ENCODE results near the gene SPNS3. TPM values are rescaled to one million over a fixed set of nuclear protein-coding genes. Genes with fewer than 3 reads are reported as not detected.
A peak's percentile ranks its signal among the peaks of the same experiment; 100 is the strongest.

Gene SPNS3
- total and polyA plus RNA-seq, 2 donors (not counting 1 experiment from before 2014, with no cell fraction given), result 0.44 to 0.52 TPM

DNA sequence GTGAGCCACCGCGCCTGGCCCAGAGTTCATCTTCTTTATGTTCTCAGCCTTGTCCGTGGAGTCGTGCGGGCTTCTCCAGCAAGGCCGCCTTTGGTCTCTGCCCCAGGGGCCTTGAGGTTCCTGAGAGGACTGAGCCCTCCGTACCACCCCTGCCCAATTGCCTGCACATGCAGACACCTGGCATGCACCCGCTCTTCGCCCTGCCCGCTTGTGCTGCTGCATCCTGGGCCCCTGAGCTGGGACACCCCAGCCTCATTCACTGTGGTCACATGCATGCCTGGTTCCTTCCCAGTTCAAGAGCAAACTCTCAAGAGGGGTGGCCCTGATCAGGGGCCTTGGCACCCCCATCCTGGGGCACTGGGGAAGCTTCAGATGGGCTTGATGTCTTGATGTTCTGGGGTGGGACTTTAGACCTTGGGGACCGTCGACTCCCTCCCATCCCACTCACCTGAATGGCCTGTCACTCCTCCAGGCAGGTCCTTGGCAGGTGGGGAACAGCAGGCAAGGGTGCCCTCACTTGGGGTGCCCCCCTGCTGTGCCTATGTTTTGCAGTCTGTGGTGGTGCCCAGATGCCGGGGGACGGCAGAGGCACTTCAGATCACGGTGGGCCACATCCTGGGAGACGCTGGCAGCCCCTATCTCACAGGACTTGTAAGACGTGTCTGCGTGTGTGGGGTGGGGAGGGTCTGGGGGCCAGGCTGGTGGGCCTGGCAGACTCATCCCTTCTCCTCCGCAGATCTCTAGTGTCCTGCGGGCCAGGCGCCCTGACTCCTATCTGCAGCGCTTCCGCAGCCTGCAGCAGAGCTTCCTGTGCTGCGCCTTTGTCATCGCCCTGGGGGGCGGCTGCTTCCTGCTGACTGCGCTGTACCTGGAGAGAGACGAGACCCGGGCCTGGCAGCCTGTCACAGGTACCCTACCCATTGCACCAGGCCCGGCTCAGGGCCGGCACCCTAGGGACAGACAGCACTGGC lies 52.2 kb downstream of the SPNS3 start:
- DNase-seq (peak; percentile 41), ATAC-seq (ENCODE audit: low read depth) (peak; percentile 43)
- Histone ChIP-seq H3K36me3 (replicated peaks in 1 of 2; ENCODE audit: control extremely low read depth in 1 of 2, control insufficient read depth in 1 of 2, extremely low read depth in 1 of 2, insufficient read depth in 2 of 2, low read length in 1 of 2) (no peaks in the 10 kb centered on the region), H2AFZ (ENCODE audit: insufficient read depth, low read depth, low read length, poor library complexity, severe bottlenecking) (peak overlapping the region; percentile 94), H3K9me3 (ENCODE audit: control extremely low read depth in 1 of 3, control insufficient read depth in 2 of 3, insufficient read depth in 1 of 3, low read length in 2 of 3) (no peaks in the 10 kb centered on the region), H3K4me2 (replicated peaks; ENCODE audit: low read depth, low read length, poor library complexity, severe bottlenecking) (peak overlapping the region; percentile 88), H3K79me2 (ENCODE audit: control insufficient read depth, insufficient read depth, low read length) (peaks cover 3% of the 10 kb centered on the region), H3K4me3 (ENCODE audit: control extremely low read depth in 1 of 5, extremely low read depth in 1 of 5, insufficient read depth in 1 of 5, low read depth in 2 of 5, low read length in 4 of 5) (peak overlapping the region in 4 of 5 experiments; percentile 40 to 66 (median 56)), H4K20me1 (ENCODE audit: control insufficient read depth, insufficient read depth, low read length, poor library complexity, severe bottlenecking) (no peaks in the 10 kb centered on the region), H3K27ac (ENCODE audit: low read length in 2 of 2) (peak overlapping the region in 1 of 2 donors; percentile 57), H3K4me1 (ENCODE audit: control insufficient read depth in 2 of 2, insufficient read depth in 2 of 2, low read length in 2 of 2) (peaks cover 15 to 21% of the 10 kb centered on the region in 2 donors), H3K9ac (ENCODE audit: low read length) (peak overlapping the region; percentile 68), H3K27me3 (replicated peaks in 1 of 4; ENCODE audit: control extremely low read depth in 1 of 4, control insufficient read depth in 3 of 4, insufficient read depth in 4 of 4, low read length in 3 of 4) (no peaks in the 10 kb centered on the region)
- H3K27me3 Mint-ChIP-seq, result no peaks in the 10 kb centered on the region
- peak overlapping the region; percentile 41 for H3K27ac Mint-ChIP-seq
- 41% methylated on average over 27 of the region's 31 CpGs for WGBS (ENCODE audit: insufficient coverage)
- intact Hi-C loops (cut with micrococcal nuclease), result no loop called here
- TF ChIP-seq CTCF (IDR thresholded peaks at IDR 0.05) (no peak), EZH2 (IDR thresholded peaks at IDR 0.05; ENCODE audit: borderline replicate concordance, insufficient read depth, low read depth, low read length, poor library complexity, severe bottlenecking) (no peak)
- no peaks in the 10 kb centered on the region for H3K9me3 Mint-ChIP-seq (ENCODE audit: insufficient read depth)
- peak overlapping the region; percentile 81 for H3K4me3 Mint-ChIP-seq
- H3K4me1 Mint-ChIP-seq, result peaks cover 27% of the 10 kb centered on the region
- CTCF ChIA-PET, result no interaction called here
- POLR2A ChIA-PET, result no interaction called here

DNA sequence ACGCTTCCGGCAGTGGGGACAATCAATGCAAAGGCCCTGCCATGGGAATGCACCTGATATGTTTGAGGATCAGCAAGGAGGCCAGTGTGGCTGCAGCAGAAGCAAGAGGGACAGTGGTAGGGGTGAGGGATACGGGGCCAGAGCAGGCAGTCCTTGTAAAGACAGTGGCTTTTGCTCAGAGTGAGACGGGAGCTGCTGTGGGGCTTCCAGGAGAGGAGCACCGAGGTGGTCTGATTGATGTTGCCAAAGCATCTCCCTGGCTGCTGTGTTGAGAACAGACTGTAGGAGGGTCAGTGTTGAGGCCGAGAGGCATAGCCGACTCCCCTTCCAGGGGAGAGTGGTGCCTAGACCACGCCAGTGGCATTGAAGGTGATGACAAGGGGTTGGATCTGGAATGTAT lies 53.6 kb downstream of the SPNS3 start:
- Mint-ChIP-seq H3K4me1 (peaks cover 22% of the 10 kb centered on the region), H3K4me3 (peak overlapping the region; percentile 12), H3K9me3 (ENCODE audit: insufficient read depth) (no peaks in the 10 kb centered on the region), H3K27me3 (no peaks in the 10 kb centered on the region), H3K27ac (no peak overlapping the region)
- Histone ChIP-seq H2AFZ (ENCODE audit: insufficient read depth, low read depth, low read length, poor library complexity, severe bottlenecking) (no peak overlapping the region), H3K4me3 (ENCODE audit: control extremely low read depth in 1 of 5, extremely low read depth in 1 of 5, insufficient read depth in 1 of 5, low read depth in 2 of 5, low read length in 4 of 5) (no peak overlapping the region), H3K27me3 (replicated peaks in 1 of 4; ENCODE audit: control extremely low read depth in 1 of 4, control insufficient read depth in 3 of 4, insufficient read depth in 4 of 4, low read length in 3 of 4) (no peaks in the 10 kb centered on the region), H3K27ac (ENCODE audit: low read length in 2 of 2) (no peak overlapping the region), H3K9ac (ENCODE audit: low read length) (no peak overlapping the region), H3K4me1 (ENCODE audit: control insufficient read depth in 2 of 2, insufficient read depth in 2 of 2, low read length in 2 of 2) (peaks cover 9 to 14% of the 10 kb centered on the region in 2 donors), H3K4me2 (replicated peaks; ENCODE audit: low read depth, low read length, poor library complexity, severe bottlenecking) (no peak overlapping the region), H3K79me2 (ENCODE audit: control insufficient read depth, insufficient read depth, low read length) (peaks cover 3% of the 10 kb centered on the region), H3K36me3 (replicated peaks in 1 of 2; ENCODE audit: control extremely low read depth in 1 of 2, control insufficient read depth in 1 of 2, extremely low read depth in 1 of 2, insufficient read depth in 2 of 2, low read length in 1 of 2) (no peaks in the 10 kb centered on the region), H3K9me3 (ENCODE audit: control extremely low read depth in 1 of 3, control insufficient read depth in 2 of 3, insufficient read depth in 1 of 3, low read length in 2 of 3) (no peaks in the 10 kb centered on the region), H4K20me1 (ENCODE audit: control insufficient read depth, insufficient read depth, low read length, poor library complexity, severe bottlenecking) (no peaks in the 10 kb centered on the region)
- ChIA-PET CTCF (no interaction called here), POLR2A (no interaction called here)
- no peak for DNase-seq
- ATAC-seq (ENCODE audit: low read depth), result no peak
- intact Hi-C loops (cut with micrococcal nuclease), result no loop called here
- no peak for TF ChIP-seq CTCF (IDR thresholded peaks at IDR 0.05)
- no peak for TF ChIP-seq EZH2 (IDR thresholded peaks at IDR 0.05; ENCODE audit: borderline replicate concordance, insufficient read depth, low read depth, low read length, poor library complexity, severe bottlenecking)
- WGBS (ENCODE audit: insufficient coverage), result 94% methylated on average over 8 of the region's 8 CpGs

Measured in B cell (primary cell).